Trophoblast cell (in vitro differentiated cells and primary cell): ENCODE data around the gene CNDP2.

ENCODE experiments used
- DNase-seq, 2 donors: peaks; one replicate each; pipeline ENCODE4 v3.0.0-alpha.2; 2016
- H2AFZ ChIP-seq: 2 replicates; pipeline ENCODE4 v1.6.1; 2013; ENCODE audit warnings: low read length, moderate library complexity, mild to moderate bottlenecking; ENCODE audit not compliant: insufficient read depth, poor library complexity
- H2AK5ac ChIP-seq: 2 replicates; pipeline ENCODE4 v1.6.1; 2013; ENCODE audit warnings: mild to moderate bottlenecking, low read length
- H2BK120ac ChIP-seq: 2 replicates; pipeline ENCODE4 v1.6.1; 2013; ENCODE audit warnings: low read length, mild to moderate bottlenecking, moderate library complexity; ENCODE audit not compliant: insufficient read depth, poor library complexity
- H2BK12ac ChIP-seq: 2 replicates; pipeline ENCODE4 v1.6.1; 2013; ENCODE audit warnings: mild to moderate bottlenecking, low read length, moderate library complexity
- H2BK5ac ChIP-seq: 2 replicates; pipeline ENCODE4 v1.6.1; 2013; ENCODE audit warnings: low read length, low read depth, moderate library complexity, mild to moderate bottlenecking; ENCODE audit not compliant: poor library complexity
- H3K14ac ChIP-seq: 2 replicates; pipeline ENCODE4 v1.6.1; 2013; ENCODE audit warnings: mild to moderate bottlenecking, low read length
- H3K18ac ChIP-seq: 2 replicates; pipeline ENCODE4 v1.6.1; 2013; ENCODE audit warnings: mild to moderate bottlenecking, low read length
- H3K23ac ChIP-seq: 2 replicates; pipeline ENCODE4 v1.6.1; 2013; ENCODE audit warnings: low read length
- H3K27ac ChIP-seq: 2 replicates; pipeline ENCODE4 v1.5.1; 2013; ENCODE audit warnings: low read depth, mild to moderate bottlenecking, inconsistent platforms, low read length, moderate library complexity
- H3K27me3 ChIP-seq: 2 replicates; pipeline ENCODE4 v1.6.1; 2013; ENCODE audit warnings: inconsistent platforms, mild to moderate bottlenecking, low read length, moderate library complexity; ENCODE audit not compliant: insufficient read depth
- H3K36me3 ChIP-seq, 2 experiments: 1 replicate in 1 of 2; 2 replicates in 1 of 2; pipeline ENCODE4 v1.6.1; 2013; ENCODE audit warnings: low read length in 2 of 2, mild to moderate bottlenecking in 2 of 2, moderate library complexity in 1 of 2; ENCODE audit not compliant: insufficient read depth in 2 of 2, control insufficient read depth in 1 of 2
- H3K4ac ChIP-seq: 2 replicates; pipeline ENCODE4 v1.6.1; 2013; ENCODE audit warnings: low read depth, mild to moderate bottlenecking, low read length, moderate library complexity
- H3K4me1 ChIP-seq, 2 experiments: 1 replicate in 1 of 2; 2 replicates in 1 of 2; pipeline ENCODE4 v1.6.1; 2013; ENCODE audit warnings: low read length in 2 of 2, mild to moderate bottlenecking in 2 of 2, moderate library complexity in 1 of 2; ENCODE audit not compliant: insufficient read depth in 2 of 2, control insufficient read depth in 1 of 2
- H3K4me2 ChIP-seq: 2 replicates; pipeline ENCODE4 v1.6.1; 2013; ENCODE audit warnings: inconsistent platforms, mild to moderate bottlenecking, low read length, moderate library complexity
- H3K4me3 ChIP-seq: 2 replicates; pipeline ENCODE4 v1.5.1; 2013; ENCODE audit warnings: mild to moderate bottlenecking, low read depth, low read length, inconsistent platforms
- H3K79me1 ChIP-seq: one replicate; pipeline ENCODE4 v1.6.1; 2013; ENCODE audit warnings: low read length
- H3K79me2 ChIP-seq: 2 replicates; pipeline ENCODE4 v1.6.1; 2013; ENCODE audit warnings: low read length, mild to moderate bottlenecking; ENCODE audit not compliant: control insufficient read depth, insufficient read depth, poor library complexity
- H3K9ac ChIP-seq: 2 replicates; pipeline ENCODE4 v1.6.1; 2013; ENCODE audit warnings: mild to moderate bottlenecking, low read length
- H3K9me3 ChIP-seq: 2 replicates; pipeline ENCODE4 v1.6.1; 2013; ENCODE audit warnings: low read depth, mild to moderate bottlenecking, control low read depth, inconsistent platforms, low read length; ENCODE audit not compliant: insufficient read depth
- H4K12ac ChIP-seq: 2 replicates; pipeline ENCODE4 v1.6.1; 2013; ENCODE audit warnings: low read depth, mild to moderate bottlenecking, low read length, moderate library complexity
- H4K8ac ChIP-seq: 2 replicates; pipeline ENCODE4 v1.6.1; 2013; ENCODE audit warnings: low read depth, mild to moderate bottlenecking, low read length, moderate library complexity
- H4K91ac ChIP-seq: one replicate; pipeline ENCODE4 v1.6.1; 2013; ENCODE audit warnings: low read depth, mild to moderate bottlenecking, low read length, moderate library complexity
- WGBS: extraction: QIAGEN DNeasy Blood & Tissue Kit; methylation state at CpG from one replicate; pipeline ENCODE4 v1.1.7; 2013; ENCODE audit warnings: missing lambda C conversion rate; ENCODE audit not compliant: insufficient read length, insufficient coverage; ENCODE audit errors: extremely low coverage; 5-methylcytosine and 5-hydroxymethylcytosine counted together

CNDP2 gene

DNA sequence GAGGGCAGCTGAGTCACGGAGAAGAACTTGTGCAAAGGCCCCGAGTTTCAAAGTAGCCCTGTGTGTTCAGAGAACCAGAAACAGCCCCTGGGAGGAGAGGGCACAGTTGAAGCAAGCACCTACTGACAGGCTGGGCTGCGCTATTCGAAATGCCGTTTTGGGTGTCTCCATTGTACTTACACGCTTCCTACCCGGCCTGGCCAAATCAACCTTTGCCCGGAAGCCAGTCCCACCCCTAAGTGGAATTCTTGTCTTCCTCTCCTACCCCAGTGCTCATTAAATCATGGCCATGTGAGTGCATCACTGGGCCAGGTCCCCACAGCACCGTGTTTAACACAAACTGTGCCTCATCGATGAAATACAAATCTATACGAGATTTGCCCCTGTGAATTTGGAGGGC is 45.0 kb upstream of the CNDP2 start:
- Histone ChIP-seq H3K36me3 (no peaks in the 10 kb centered on the region), H3K23ac (no peak overlapping the region), H3K4me1 (no peaks in the 10 kb centered on the region), H3K4ac (no peak overlapping the region), H3K14ac (no peak overlapping the region), H3K27ac (no peak overlapping the region), H3K79me2 (no peaks in the 10 kb centered on the region), H3K9me3 (peaks cover 5% of the 10 kb centered on the region), H4K8ac (no peak overlapping the region), H3K4me3 (no peak overlapping the region), H2BK12ac (no peak overlapping the region), H2AK5ac (no peak overlapping the region), H2BK120ac (no peak overlapping the region), H3K18ac (no peak overlapping the region), H4K12ac (no peak overlapping the region), H3K4me2 (no peak overlapping the region), H3K79me1 (no peaks in the 10 kb centered on the region), H2BK5ac (no peak overlapping the region), H3K9ac (no peak overlapping the region), H3K27me3 (peaks cover 6% of the 10 kb centered on the region), H4K91ac (no peak overlapping the region), H2AFZ (no peak overlapping the region)
- no CpG with 5 or more reads among the region's 11 CpGs for WGBS
- no peak for DNase-seq

DNA sequence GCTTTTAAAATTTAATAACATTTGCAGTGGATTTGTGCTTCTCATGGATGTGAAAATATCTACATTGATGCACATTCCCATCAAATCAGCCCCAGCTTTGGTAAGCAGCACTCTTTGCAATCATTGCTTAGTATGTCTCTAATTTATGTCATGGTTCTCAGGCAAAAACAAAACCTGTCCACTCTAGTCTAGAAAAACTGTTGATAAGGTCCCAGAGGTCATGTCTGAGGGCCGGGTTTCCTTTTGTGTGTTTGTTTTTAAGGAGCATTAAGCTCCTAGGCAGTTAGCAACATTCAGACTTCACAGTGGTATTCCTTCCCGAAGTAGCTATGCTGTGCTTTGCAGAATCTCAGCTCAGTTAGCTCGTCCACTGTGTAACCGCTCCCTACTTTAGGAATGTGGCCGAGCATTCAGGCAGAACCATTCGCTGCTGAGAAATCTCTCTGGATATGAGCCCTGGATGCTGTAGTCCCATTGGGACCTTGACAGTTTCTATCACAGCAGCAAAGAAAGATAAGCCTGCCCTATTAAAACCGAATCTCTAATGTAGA is 43.1 kb upstream of the CNDP2 start:
- Histone ChIP-seq H3K4ac (no peak overlapping the region), H3K27ac (no peak overlapping the region), H3K23ac (no peak overlapping the region), H3K27me3 (peaks cover 25% of the 10 kb centered on the region), H3K79me2 (no peaks in the 10 kb centered on the region), H3K36me3 (no peaks in the 10 kb centered on the region), H2AFZ (no peak overlapping the region), H4K12ac (no peak overlapping the region), H4K8ac (no peak overlapping the region), H3K9me3 (peaks cover 2% of the 10 kb centered on the region), H2BK5ac (no peak overlapping the region), H3K79me1 (no peaks in the 10 kb centered on the region), H4K91ac (no peak overlapping the region), H3K9ac (no peak overlapping the region), H2BK120ac (no peak overlapping the region), H3K4me3 (no peak overlapping the region), H3K14ac (no peak overlapping the region), H2BK12ac (no peak overlapping the region), H3K18ac (no peak overlapping the region), H3K4me2 (no peak overlapping the region), H2AK5ac (no peak overlapping the region), H3K4me1 (peaks cover 6% of the 10 kb centered on the region in 2 experiments)
- no peak for DNase-seq
- WGBS: no CpG with 5 or more reads among the region's 7 CpGs

DNA sequence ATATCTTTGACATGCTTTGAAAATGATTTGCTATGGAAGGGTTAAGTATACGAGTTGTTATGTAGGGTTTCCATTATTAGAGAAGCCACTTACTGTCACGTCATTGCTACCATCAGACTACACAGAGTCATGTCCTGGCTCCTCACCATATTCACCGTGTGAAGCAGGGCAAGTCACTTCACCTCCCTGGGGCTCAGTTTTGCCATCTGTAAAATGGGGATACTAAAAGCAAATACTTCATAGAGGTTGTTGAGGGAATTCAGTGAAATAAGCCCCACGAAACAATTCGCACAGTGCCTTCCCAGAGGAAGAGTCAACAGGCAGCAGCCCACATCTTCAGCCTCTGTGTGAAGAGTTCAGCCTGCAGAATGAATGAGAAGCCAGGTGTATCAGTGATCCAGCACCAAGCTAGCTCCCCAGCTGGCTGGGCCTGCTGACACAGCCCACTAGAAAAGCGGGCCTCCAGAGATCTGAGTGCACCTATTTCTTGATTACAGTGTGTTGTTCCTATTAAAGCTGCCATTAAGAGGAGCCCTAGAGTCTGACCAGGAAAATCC is 42.4 kb upstream of the CNDP2 start:
- H4K8ac ChIP-seq: no peak overlapping the region
- H4K12ac ChIP-seq: no peak overlapping the region
- no peak overlapping the region for H4K91ac ChIP-seq
- H3K9me3 ChIP-seq: no peaks in the 10 kb centered on the region
- H3K4ac ChIP-seq: no peak overlapping the region
- no peak for DNase-seq
- H2AK5ac ChIP-seq: no peak overlapping the region
- WGBS: no CpG with 5 or more reads among the region's 6 CpGs
- H2BK5ac ChIP-seq: no peak overlapping the region
- H2AFZ ChIP-seq: no peak overlapping the region
- no peak overlapping the region for H3K18ac ChIP-seq
- H3K79me2 ChIP-seq: no peaks in the 10 kb centered on the region
- H3K4me2 ChIP-seq: no peak overlapping the region
- H3K4me3 ChIP-seq: no peak overlapping the region
- no peaks in the 10 kb centered on the region for H3K79me1 ChIP-seq
- H3K27ac ChIP-seq: no peak overlapping the region
- no peak overlapping the region for H2BK120ac ChIP-seq
- no peak overlapping the region for H2BK12ac ChIP-seq
- peaks cover 28% of the 10 kb centered on the region for H3K27me3 ChIP-seq
- no peak overlapping the region for H3K23ac ChIP-seq
- H3K14ac ChIP-seq: no peak overlapping the region
- no peak overlapping the region for H3K9ac ChIP-seq
- no peaks in the 10 kb centered on the region for H3K36me3 ChIP-seq
- peaks cover 6% of the 10 kb centered on the region in 2 experiments for H3K4me1 ChIP-seq

DNA sequence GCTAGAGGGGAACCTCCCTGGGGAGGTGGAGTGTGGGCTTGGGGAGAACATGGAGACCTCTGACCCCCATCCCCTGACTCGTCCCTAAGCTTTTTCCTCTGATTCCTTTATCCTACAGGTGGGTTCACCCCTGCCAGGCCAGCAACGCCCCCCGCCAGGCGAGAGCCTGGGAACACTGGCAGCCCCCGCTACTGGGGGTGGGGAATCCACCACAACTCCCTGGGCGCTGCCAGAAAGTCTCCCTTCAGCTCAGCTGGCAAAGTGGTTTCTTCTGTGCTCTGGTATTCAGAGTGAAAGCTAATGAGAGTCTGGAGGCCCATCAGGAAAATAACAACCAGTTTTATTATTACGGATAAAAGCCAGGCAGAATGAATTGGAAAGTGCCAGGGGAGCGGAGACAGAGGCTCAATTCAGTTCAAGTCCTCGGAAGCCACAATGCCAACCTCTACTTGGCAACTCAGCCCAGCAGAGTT is 41.8 kb upstream of the CNDP2 start:
- no peak overlapping the region for H2AFZ ChIP-seq
- no peak overlapping the region for H4K91ac ChIP-seq
- H3K18ac ChIP-seq: no peak overlapping the region
- no peak overlapping the region for H2BK12ac ChIP-seq
- no peaks in the 10 kb centered on the region for H3K36me3 ChIP-seq
- WGBS: no CpG with 5 or more reads among the region's 9 CpGs
- no peak overlapping the region for H2BK120ac ChIP-seq
- no peak overlapping the region for H3K27ac ChIP-seq
- H3K9ac ChIP-seq: no peak overlapping the region
- H2BK5ac ChIP-seq: no peak overlapping the region
- H4K8ac ChIP-seq: no peak overlapping the region
- H3K4me3 ChIP-seq: no peak overlapping the region
- no peak overlapping the region for H2AK5ac ChIP-seq
- H3K4me2 ChIP-seq: no peak overlapping the region
- no peak overlapping the region for H3K4ac ChIP-seq
- H3K9me3 ChIP-seq: no peaks in the 10 kb centered on the region
- H3K4me1 ChIP-seq: peaks cover 6% of the 10 kb centered on the region in 2 experiments
- H3K27me3 ChIP-seq: peaks cover 31% of the 10 kb centered on the region
- H3K79me2 ChIP-seq: no peaks in the 10 kb centered on the region
- H3K79me1 ChIP-seq: no peaks in the 10 kb centered on the region
- no peak overlapping the region for H3K23ac ChIP-seq
- H3K14ac ChIP-seq: no peak overlapping the region
- no peak overlapping the region for H4K12ac ChIP-seq
- DNase-seq: no peak
